HCEC 1CT (cell line): ENCODE results near the gene TH.
A peak's percentile ranks its signal among the peaks of the same experiment; 100 is the strongest.

ENCODE experiments used
- DNase-seq: peaks from one replicate; pipeline ENCODE4 v3.0.0-alpha.2; 2017

The TH gene

DNA sequence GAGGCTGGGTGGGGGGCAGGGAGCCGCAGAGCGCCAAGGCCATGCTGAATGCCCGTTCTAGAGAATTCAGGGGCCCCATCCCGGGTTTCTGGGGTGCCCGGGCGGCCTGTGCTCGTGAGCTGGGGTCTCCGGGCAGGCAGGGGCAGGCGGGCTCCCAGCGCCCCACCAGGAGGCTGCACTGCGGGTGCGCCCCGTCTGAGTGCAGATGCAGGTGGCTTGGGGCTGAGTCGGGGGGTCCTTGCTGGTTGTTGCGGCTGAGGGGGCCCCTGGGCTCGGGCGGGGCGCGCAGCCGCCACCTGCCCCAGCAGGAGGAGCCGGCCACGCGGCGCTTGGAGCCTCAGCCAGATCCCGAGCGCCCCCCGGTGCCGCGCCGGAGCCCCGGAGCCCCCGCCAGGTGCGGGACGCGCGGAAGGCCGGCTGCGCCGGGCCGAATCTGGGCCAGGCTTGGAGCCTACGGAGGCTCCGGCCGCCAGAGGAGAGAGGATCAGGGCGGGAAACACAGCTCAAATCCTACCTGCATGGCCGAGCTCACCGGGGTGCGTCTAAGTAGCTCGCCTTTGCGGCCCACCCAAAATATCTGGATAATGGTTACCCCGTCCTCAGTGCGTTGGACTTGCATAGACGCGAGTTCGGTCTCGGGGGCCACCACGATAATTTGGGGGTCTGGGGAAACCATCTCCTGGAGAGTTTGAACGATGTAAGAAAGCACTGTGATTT is 31.8 kb downstream of the TH start:
- DNase-seq: no peak

GRCh38 chr11:2139123-2139521 is 32.5 kb downstream of the TH start, which contains the start of gene IGF2:
IGF2 (minus strand) TSS chr11:2139389; CDS start chr11:2135523, 3,866 bp downstream.
- no peak for DNase-seq

DNA sequence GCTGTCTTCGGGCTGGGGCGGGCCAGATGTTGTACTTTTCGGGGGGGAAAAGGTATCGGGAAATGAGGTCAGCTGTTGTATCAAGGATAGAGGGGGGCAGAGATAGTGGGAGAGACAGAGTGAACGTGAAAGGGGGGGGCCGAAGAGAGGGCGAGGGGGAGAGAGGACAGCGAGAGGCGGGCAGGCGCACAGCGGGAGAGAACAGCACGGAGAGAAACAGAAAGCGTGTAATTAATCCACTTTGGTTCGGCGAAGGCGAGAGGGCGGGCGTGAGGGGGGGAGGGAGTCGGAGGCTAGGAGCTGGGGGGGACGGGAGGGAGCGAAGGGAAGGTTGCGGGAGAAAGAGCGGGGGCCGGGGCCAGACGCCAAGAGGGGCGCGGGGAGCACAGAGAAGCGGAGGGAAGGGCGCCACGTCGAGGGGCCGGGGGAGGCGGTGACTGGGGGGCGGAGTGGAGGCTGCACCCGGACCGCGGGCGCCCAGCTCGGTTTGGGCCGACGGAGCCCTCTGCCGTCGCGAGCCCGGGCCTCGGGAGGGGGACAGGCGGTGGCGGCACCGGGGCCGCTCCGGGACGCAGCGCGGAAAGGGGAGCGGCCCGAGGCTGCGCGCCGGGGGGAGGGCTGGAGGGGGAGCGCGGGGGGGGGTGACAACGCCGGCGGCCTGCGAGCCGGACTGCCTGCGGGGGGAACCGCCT is 33.0 kb downstream of the TH start:
- DNase-seq: no peak

DNA sequence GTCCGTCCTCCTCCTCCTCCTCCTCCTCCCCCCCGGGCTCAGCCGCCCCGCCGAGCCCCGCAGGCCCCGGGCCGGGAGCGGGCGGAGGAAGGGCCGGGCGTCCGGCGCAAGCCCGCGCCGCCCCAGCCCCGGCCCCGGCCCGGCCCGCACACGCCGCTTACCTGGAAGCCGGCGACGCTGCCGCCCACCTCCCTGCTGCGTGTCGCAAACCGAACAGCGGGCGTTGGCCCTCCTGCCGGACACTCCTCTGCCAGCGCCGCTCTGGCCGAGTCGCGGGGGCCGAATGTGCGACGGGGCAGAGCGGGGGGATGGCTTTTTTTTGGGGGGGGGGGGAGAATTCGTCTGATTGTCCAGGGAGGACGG is 33.6 kb downstream of the TH start:
- no peak for DNase-seq

GRCh38 chr11:2137202-2138067 is 34.2 kb downstream of the TH start:
- peak; percentile 62 for DNase-seq

GRCh38 chr11:2136952-2137201 is 34.7 kb downstream of the TH start:
- DNase-seq: no peak

DNA sequence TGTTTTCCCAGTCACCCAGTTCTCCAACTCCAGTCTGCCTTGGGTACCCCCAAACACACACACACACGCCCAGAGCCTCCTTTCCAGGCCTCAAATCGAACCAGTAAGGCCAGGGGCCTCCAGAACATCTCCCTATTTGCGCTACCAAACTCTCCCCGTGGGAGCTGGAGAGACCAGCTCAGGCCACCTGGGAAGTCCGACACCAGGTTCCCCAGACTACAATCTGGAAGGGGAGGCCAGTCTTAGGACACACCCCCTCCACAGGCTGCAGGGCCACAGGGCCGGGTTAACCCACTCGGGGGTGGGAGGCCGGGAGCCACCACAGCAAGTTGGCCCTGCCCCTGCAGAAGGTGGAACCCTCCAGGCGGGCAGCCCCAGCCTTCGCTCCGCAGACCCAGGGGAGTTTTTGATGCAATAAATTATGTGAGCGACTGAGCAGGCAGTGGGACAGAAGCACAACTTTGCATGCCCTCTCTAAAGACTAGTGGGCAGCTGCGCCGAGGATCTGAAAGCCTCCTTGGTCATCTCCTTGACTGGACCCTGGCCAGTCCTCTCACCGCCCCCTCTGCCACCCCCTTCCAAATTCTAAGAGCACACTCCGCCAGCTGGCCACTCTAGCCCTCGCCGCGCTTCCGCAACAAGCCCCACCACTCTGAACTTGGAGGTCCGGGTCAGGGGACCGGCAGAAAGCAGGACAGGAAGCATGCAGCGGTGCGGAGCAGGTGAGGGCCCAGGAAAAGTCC is 35.2 kb downstream of the TH start:
- no peak for DNase-seq

DNA sequence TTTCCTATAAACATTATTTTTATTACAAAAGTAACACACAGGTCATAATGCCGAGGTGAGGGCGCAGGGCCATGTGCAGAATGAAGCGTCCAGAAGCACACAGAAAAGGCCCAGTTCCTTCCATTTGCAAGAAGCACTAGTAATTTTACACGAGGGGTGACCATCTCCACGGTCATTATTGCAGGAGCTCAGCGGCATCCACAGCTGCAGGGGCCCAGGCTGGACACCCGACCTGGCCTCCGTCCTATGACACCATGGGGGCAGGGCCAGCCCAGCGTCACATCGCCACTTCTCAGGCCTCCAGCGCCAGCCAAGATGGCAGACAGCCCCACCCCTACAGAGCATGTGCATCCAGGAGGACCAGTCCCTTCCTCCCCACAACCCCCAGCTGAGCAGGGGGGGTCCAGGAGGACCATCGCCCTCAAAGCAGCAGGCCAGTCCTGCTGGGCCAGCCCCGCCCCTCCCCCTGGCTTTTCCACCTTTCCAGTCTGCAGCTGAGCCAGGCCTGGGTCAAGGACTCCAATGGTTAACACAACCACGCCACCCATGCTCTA is 35.9 kb downstream of the TH start:
- no peak for DNase-seq

- no peak for DNase-seq
Measured at GRCh38 chr11:2135018-2135569, 36.5 kb downstream of the TH start.

- DNase-seq: no peak
Measured at GRCh38 chr11:2134022-2135010, 37.3 kb downstream of the TH start.

DNA sequence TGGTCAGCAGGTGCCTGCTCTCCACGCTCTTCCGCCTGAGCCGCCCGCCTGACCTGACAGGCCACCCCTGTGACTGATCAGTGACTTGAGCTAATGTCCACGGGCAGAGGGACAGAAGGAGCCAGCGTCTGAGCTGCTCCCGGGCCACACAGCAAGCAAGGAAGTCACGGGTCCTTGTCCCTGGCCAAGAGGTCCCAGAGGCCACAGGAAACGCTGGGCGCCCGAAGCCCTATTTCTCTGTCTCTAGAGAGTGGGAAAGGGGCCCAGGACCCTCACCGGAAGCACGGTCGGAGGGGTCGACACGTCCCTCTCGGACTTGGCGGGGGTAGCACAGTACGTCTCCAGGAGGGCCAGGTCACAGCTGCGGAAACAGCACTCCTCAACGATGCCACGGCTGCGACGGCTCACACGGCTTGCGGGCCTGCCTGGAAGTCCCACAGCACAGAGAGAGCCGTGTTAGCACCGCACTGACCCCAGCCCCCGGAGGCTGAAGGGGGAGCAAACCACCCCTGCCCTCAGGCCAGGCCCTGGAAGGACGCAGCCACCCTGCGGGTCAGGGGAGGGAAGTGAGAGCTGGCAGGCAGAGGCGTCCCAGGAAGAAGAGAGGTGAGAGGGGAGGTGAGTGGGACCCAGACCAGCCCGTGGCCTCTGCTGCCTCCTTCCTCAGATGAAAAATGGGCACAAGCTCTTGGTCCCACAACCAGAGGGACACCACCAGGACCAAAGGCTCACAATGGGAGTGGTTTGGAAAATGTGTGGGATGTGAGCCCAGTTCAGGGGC is 38.2 kb downstream of the TH start:
- no peak for DNase-seq

DNA sequence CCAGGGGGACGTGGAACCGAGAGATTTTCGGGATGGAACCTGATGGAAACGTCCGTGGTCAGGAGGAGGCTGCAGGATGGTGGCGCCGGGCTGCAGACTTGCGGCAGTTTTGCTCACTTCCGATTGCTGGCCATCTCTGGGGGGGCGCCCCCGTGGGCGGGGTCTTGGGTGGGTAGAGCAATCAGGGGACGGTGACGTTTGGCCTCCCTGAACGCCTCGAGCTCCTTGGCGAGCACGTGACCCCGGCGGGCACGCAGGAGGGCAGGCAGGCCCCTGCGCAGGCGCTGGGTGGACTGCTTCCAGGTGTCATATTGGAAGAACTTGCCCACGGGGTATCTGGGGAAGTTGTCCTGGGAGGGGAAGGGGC is 38.8 kb downstream of the TH start:
- DNase-seq: no peak

- no peak for DNase-seq
Measured at GRCh38 chr11:2132246-2132645, 39.4 kb downstream of the TH start.

- no peak for DNase-seq
Measured at GRCh38 chr11:2131371-2132236, 40.0 kb downstream of the TH start.

- DNase-seq: no peak
Measured at GRCh38 chr11:2130881-2131352, 40.7 kb downstream of the TH start.

GRCh38 chr11:2129699-2130366 is 41.8 kb downstream of the TH start:
- DNase-seq: no peak

GRCh38 chr11:2129308-2129698 is 42.3 kb downstream of the TH start:
- DNase-seq: no peak

- DNase-seq: no peak
Measured at GRCh38 chr11:2128511-2129307, 42.9 kb downstream of the TH start.
